Retina (tissue), 1 donor: ENCODE measurements around the gene ERGIC1.

Experiments
- DNase-seq: peaks from one replicate; pipeline ENCODE4 v3.0.0-alpha.2; 2016

The ERGIC1 gene

GRCh38 chr5:172953776-172954675 is 120.0 kb downstream of the ERGIC1 start:
- DNase-seq, result no peak

- DNase-seq, result no peak
These were observed 120.7 kb downstream of the ERGIC1 start for GRCh38 chr5:172954751-172955159.

GRCh38 chr5:172956228-172956627 is 122.2 kb downstream of the ERGIC1 start:
- no peak for DNase-seq

GRCh38 chr5:172956936-172957335 is 122.9 kb downstream of the ERGIC1 start:
- DNase-seq, result no peak

GRCh38 chr5:172957458-172957857 is 123.4 kb downstream of the ERGIC1 start:
- no peak for DNase-seq

GRCh38 chr5:172958331-172959046 is 124.4 kb downstream of the ERGIC1 start:
- peak; percentile 85 for DNase-seq

GRCh38 chr5:172959824-172960799 is 126.1 kb downstream of the ERGIC1 start:
- DNase-seq, result no peak

- DNase-seq, result no peak
These were observed 135.9 kb downstream of the ERGIC1 start for GRCh38 chr5:172969921-172970320.

GRCh38 chr5:172971482-172971881 is 137.4 kb downstream of the ERGIC1 start:
- DNase-seq, result no peak

- DNase-seq, result no peak
These were observed 138.5 kb downstream of the ERGIC1 start for GRCh38 chr5:172972552-172972951.

- no peak for DNase-seq
These were observed 139.3 kb downstream of the ERGIC1 start for GRCh38 chr5:172973127-172973916.

GRCh38 chr5:172973931-172974330 is 139.9 kb downstream of the ERGIC1 start:
- no peak for DNase-seq

- DNase-seq, result no peak
These were observed 141.2 kb downstream of the ERGIC1 start for GRCh38 chr5:172975289-172975688.

- DNase-seq, result no peak
These were observed 145.7 kb downstream of the ERGIC1 start for GRCh38 chr5:172979778-172980177.

GRCh38 chr5:172981931-172982330 is 147.9 kb downstream of the ERGIC1 start:
- no peak for DNase-seq

- DNase-seq, result peak; percentile 95
These were observed 149.6 kb downstream of the ERGIC1 start, which contains the start of gene ATP6V0E1 for GRCh38 chr5:172983542-172984243. ATP6V0E1 (plus strand) TSS chr5:172983771; CDS start chr5:172983861, 90 bp downstream.

- no peak for DNase-seq
These were observed 150.3 kb downstream of the ERGIC1 start for GRCh38 chr5:172984244-172984953.

GRCh38 chr5:172985596-172985995 is 151.5 kb downstream of the ERGIC1 start:
- no peak for DNase-seq

GRCh38 chr5:172988276-172988675 is 154.2 kb downstream of the ERGIC1 start:
- no peak for DNase-seq

GRCh38 chr5:172990776-172991175 is 156.7 kb downstream of the ERGIC1 start:
- DNase-seq, result no peak
